PC-9 (cell line): Measurements from ENCODE around the gene ADAMTS4. TPM values are rescaled to one million over a fixed set of nuclear protein-coding genes. Genes with fewer than 3 reads are reported as not detected.
A peak's percentile ranks its signal among the peaks of the same experiment; 100 is the strongest.

Experiments
- BruUV-seq: library from RNA; stranded (reverse); fragments of 400-500 nt; replicated peaks from 2 replicates; lab custom pipeline; 2021; lab: Mats Ljungman, UMichigan
- CTCF ChIA-PET: fragments of 300-600 bp; sonication (Branson Sonifier 250); formaldehyde crosslinking; loops from one replicate; lab custom pipeline; 2022; ENCODE audit warnings: antibody characterized with exemption; lab: Charles Lee
- POLR2A ChIA-PET: fragments of 300-600 bp; sonication (Branson Sonifier 250); formaldehyde crosslinking; loops from one replicate; lab custom pipeline; 2022; ENCODE audit warnings: antibody characterized with exemption; ENCODE audit not compliant: unreplicated experiment; lab: Charles Lee
- DNase-seq, 2 experiments: peaks; one replicate each; pipeline versions ENCODE4 v3.0.0 to v3.0.0-alpha.2; 2015 to 2022; ENCODE audit warnings: mixed read lengths in 1 of 2
- H2AFZ ChIP-seq: fragments of 200-600 bp; sonication (generic); 2 replicates; pipeline ENCODE4 v1.8.1; 2017; ENCODE audit warnings: antibody characterized with exemption
- H3F3A ChIP-seq: fragments of 200-600 bp; sonication (generic); 2 replicates; pipeline ENCODE4 v1.8.1; 2017; ENCODE audit warnings: antibody characterized with exemption, mild to moderate bottlenecking, low read depth; ENCODE audit not compliant: insufficient read depth
- H3K27ac ChIP-seq: fragments of 200-600 bp; sonication (generic); 2 replicates; pipeline ENCODE4 v1.6.1; 2016; ENCODE audit warnings: mixed run types
- H3K27me3 ChIP-seq: fragments of 200-600 bp; sonication (generic); 2 replicates; pipeline ENCODE4 v1.6.1; 2016; ENCODE audit warnings: low read depth, mixed run types; ENCODE audit not compliant: insufficient read depth
- H3K36me3 ChIP-seq: fragments of 200-600 bp; sonication (generic); 2 replicates; pipeline ENCODE4 v1.6.1; 2016; ENCODE audit warnings: low read depth, mixed run types
- H3K4me1 ChIP-seq: fragments of 200-600 bp; sonication (generic); replicated peaks from 2 replicates; pipeline ENCODE4 v1.6.1; 2016; ENCODE audit warnings: mixed run types; ENCODE audit not compliant: insufficient read depth
- H3K4me2 ChIP-seq: fragments of 200-600 bp; sonication (generic); 2 replicates; pipeline ENCODE4 v1.6.1; 2017; ENCODE audit warnings: mixed run types
- H3K4me3 ChIP-seq: fragments of 200-600 bp; sonication (generic); 2 replicates; pipeline ENCODE4 v1.6.1; 2016; ENCODE audit warnings: mixed run types
- H3K79me2 ChIP-seq: fragments of 200-600 bp; sonication (generic); 2 replicates; pipeline ENCODE4 v1.6.1; 2017; ENCODE audit warnings: low read depth, mixed run types
- H3K9me2 ChIP-seq: fragments of 200-600 bp; sonication (generic); 2 replicates; pipeline ENCODE4 v1.8.1; 2017; ENCODE audit warnings: mild to moderate bottlenecking; ENCODE audit not compliant: insufficient read depth
- H3K9me3 ChIP-seq: fragments of 200-600 bp; sonication (generic); 2 replicates; pipeline ENCODE4 v1.8.1; 2016; ENCODE audit warnings: low read depth; ENCODE audit not compliant: insufficient read depth
- H4K20me1 ChIP-seq: fragments of 200-600 bp; sonication (generic); 2 replicates; pipeline ENCODE4 v1.8.1; 2017; ENCODE audit not compliant: insufficient read depth
- EZH2 ChIP-seq: fragments of 200-600 bp; sonication (generic); IDR thresholded peaks from 2 replicates; pipeline ENCODE4 v1.8.0; 2017; ENCODE audit warnings: antibody characterized with exemption, low read depth
- intact Hi-C: fragments of 100-400 bp; cut with micrococcal nuclease; formaldehyde crosslinking; loops from one replicate; pipeline ENCODE4 v1.10.0; 2022; ENCODE audit not compliant: unreplicated experiment
- total RNA-seq: library from RNA; stranded (reverse); gene quantifications from 2 replicates; pipeline ENCODE4 v1.2.3, GENCODE V29; 2021
- TF ChIP-seq, protein P1 (sequence below): fragments of 200-600 bp; sonication (generic); conservative IDR thresholded peaks from 2 replicates; pipeline ENCODE4 v1.6.1; 2017; ENCODE audit warnings: mixed run types, antibody characterized with exemption, mild to moderate bottlenecking, moderate library complexity

Gene ADAMTS4
- total RNA-seq, 1 experiment from 2014 or later: not detected

DNA sequence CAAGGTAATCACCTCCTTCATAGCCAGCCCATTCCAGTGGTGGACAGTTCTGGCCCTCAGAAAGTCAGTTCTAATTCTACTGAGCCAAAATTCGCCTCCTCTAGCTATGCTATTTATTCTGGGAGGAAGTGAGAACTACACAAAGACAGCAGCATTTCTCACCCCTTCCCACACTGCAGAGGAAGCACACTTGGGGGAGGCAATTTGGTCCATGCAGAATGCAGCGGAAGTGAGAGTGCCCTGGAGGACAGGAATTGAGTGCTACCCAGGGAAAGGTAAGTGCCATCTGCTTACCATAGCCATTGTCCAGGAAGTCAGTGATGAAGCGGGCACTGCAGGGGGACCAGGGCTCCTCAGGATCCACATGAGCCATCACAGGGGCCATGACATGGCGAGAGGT, 3.7 kb downstream of the ADAMTS4 start:
- H4K20me1 ChIP-seq: no peaks in the 10 kb centered on the region
- no peak overlapping the region for H3K4me3 ChIP-seq
- H3K79me2 ChIP-seq: no peaks in the 10 kb centered on the region
- H3K9me2 ChIP-seq: no peaks in the 10 kb centered on the region
- no peak overlapping the region for H2AFZ ChIP-seq
- POLR2A ChIA-PET: interaction anchor here (0.6 kb wide), 1 partner anchor 1373 kb away, joined by 6 read pairs; no protein-coding TSS in a partner anchor
- no peak for DNase-seq
- no peaks in the 10 kb centered on the region for H3K27me3 ChIP-seq
- no peak for TF ChIP-seq EZH2
- TF ChIP-seq, protein P1, sequence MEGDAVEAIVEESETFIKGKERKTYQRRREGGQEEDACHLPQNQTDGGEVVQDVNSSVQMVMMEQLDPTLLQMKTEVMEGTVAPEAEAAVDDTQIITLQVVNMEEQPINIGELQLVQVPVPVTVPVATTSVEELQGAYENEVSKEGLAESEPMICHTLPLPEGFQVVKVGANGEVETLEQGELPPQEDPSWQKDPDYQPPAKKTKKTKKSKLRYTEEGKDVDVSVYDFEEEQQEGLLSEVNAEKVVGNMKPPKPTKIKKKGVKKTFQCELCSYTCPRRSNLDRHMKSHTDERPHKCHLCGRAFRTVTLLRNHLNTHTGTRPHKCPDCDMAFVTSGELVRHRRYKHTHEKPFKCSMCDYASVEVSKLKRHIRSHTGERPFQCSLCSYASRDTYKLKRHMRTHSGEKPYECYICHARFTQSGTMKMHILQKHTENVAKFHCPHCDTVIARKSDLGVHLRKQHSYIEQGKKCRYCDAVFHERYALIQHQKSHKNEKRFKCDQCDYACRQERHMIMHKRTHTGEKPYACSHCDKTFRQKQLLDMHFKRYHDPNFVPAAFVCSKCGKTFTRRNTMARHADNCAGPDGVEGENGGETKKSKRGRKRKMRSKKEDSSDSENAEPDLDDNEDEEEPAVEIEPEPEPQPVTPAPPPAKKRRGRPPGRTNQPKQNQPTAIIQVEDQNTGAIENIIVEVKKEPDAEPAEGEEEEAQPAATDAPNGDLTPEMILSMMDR: no peak
- H3K9me3 ChIP-seq: no peaks in the 10 kb centered on the region
- peaks cover 4% of the 10 kb centered on the region; the same call in 1 of the 2 replicates for H3K4me1 ChIP-seq
- no peak overlapping the region for H3K27ac ChIP-seq
- H3K4me2 ChIP-seq: no peak overlapping the region
- no TSS peak for BruUV-seq
- intact Hi-C loops: no loop called here
- H3F3A ChIP-seq: peaks cover 5% of the 10 kb centered on the region; the same call in 1 of the 2 replicates
- no peaks in the 10 kb centered on the region for H3K36me3 ChIP-seq
- CTCF ChIA-PET: no interaction called here

DNA sequence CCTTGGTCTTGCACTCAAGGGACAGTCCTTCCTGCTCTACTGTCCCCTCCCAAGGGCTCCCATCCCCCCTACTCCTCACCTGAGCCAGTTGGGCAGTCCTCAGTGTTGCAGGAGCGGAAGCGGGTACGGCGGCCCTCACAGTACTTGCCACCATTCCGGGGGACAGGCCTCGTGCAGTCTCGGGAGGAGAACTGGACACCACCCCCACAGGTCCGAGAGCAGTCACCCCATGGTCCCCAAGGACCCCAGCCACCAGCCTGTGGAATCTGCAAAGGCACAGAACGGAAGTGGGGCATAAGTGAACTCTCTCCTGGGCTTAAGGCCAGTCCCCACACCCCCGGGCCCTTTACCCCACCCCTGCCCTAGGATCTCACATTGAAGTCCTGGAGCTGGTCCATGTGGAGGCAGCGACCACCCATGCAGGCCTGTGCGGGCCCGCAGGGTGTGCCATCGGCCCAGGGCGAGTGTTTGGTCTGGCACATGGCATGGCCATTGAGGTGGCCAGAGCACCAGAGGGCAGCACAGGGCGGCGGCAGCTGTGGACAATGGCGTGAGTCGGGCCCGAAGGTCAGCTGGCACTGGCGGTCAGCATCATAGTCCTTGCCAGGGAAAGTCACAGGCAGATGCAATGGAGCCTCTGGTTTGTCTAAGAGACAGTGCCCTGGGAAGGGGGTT, 5.2 kb downstream of the ADAMTS4 start:
- no peak overlapping the region for H3K4me2 ChIP-seq
- ChIA-PET CTCF (interaction anchor here (0.5 to 1.2 kb wide), 2 partner anchors 32 to 1581 kb away, joined by 3 to 4 read pairs; partner anchors contain the start of gene TOMM40L), POLR2A (no interaction called here)
- peaks cover 2% of the 10 kb centered on the region; the same call in 1 of the 2 replicates for H3F3A ChIP-seq
- no peak for TF ChIP-seq EZH2
- TF ChIP-seq, protein P1: no peak
- no TSS peak for BruUV-seq
- intact Hi-C loops: no loop called here
- H3K9me2 ChIP-seq: no peaks in the 10 kb centered on the region
- H3K36me3 ChIP-seq: no peaks in the 10 kb centered on the region
- no peaks in the 10 kb centered on the region for H4K20me1 ChIP-seq
- no peak for DNase-seq
- H3K27me3 ChIP-seq: no peaks in the 10 kb centered on the region
- no peaks in the 10 kb centered on the region for H3K9me3 ChIP-seq
- H3K79me2 ChIP-seq: no peaks in the 10 kb centered on the region
- H3K4me3 ChIP-seq: no peak overlapping the region
- peaks cover 4% of the 10 kb centered on the region; the same call in 1 of the 2 replicates for H3K4me1 ChIP-seq
- no peak overlapping the region for H2AFZ ChIP-seq
- H3K27ac ChIP-seq: no peak overlapping the region

GRCh38 chr1:161192476-161193465, 6.1 kb downstream of the ADAMTS4 start:
- Histone ChIP-seq H3K27me3 (no peaks in the 10 kb centered on the region), H2AFZ (no peak overlapping the region), H3F3A (no peaks in the 10 kb centered on the region), H3K79me2 (no peaks in the 10 kb centered on the region), H3K27ac (no peak overlapping the region), H3K4me1 (no peaks in the 10 kb centered on the region), H3K9me3 (no peaks in the 10 kb centered on the region), H3K36me3 (no peaks in the 10 kb centered on the region), H4K20me1 (no peaks in the 10 kb centered on the region), H3K4me2 (no peak overlapping the region), H3K9me2 (no peaks in the 10 kb centered on the region), H3K4me3 (no peak overlapping the region)
- peak; percentile 38 to 52 for DNase-seq
- TF ChIP-seq EZH2: no peak
- TF ChIP-seq, protein P1: peak; percentile 86
- ChIA-PET CTCF (interaction anchor here (0.5 to 1.2 kb wide), 3 partner anchors 33 to 1582 kb away, joined by 3 to 4 read pairs (median 3); partner anchors contain the start of gene TOMM40L), POLR2A (no interaction called here)
- no TSS peak for BruUV-seq
- intact Hi-C loops: loop anchor here (1.0 kb wide), 1 partner anchor 190 kb away; no protein-coding TSS in a partner anchor
